ENCODE results near the gene DNAL1.

GRCh38 chr14:73651005-73651404 lies 6.2 kb downstream of the DNAL1 start:
- no peak for TF ChIP-seq CTCF (IDR thresholded peaks at IDR 0.05)
- TF ChIP-seq POLR2AphosphoS5 (IDR thresholded peaks at IDR 0.05): no peak
- no peak for TF ChIP-seq POLR2A (IDR thresholded peaks at IDR 0.05)

Data from prostate gland (tissue), 2 donors.